GM12874 (cell line): ENCODE data around the gene GALNT2.

Source experiments
- CTCF ChIP-seq: IDR thresholded peaks from 2 replicates; pipeline ENCODE4 v1.5.1; 2011; ENCODE audit warnings: low read depth, mild to moderate bottlenecking, control low read depth, low read length, moderate library complexity; ENCODE audit not compliant: insufficient read depth

The GALNT2 gene

GRCh38 chr1:230152999-230153398 lies 86.0 kb downstream of the GALNT2 start:
- no peak for TF ChIP-seq CTCF

GRCh38 chr1:230153641-230154296 lies 86.7 kb downstream of the GALNT2 start:
- no peak for TF ChIP-seq CTCF

DNA sequence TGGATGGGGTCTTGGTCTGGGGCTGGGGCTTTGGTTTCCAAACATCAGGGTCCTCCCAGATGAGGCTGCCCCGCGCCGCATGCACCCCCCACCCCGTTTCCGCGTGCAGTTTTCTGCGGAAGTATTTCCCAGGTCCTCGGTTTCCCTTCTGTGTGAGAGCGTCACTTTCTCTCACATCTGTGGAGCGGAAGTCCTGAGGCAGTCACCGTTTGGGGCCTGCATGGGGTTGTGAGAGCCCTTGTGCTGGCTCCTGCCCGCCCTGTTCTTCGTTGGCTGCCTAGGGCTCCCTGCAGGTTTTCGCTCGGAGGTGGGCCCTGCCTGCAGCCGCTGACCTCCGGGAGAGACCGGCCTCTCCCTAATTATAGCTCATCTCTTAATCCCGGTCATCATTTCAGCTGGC lies 88.0 kb downstream of the GALNT2 start:
- no peak for TF ChIP-seq CTCF

GRCh38 chr1:230156068-230156467 lies 89.0 kb downstream of the GALNT2 start:
- no peak for TF ChIP-seq CTCF

DNA sequence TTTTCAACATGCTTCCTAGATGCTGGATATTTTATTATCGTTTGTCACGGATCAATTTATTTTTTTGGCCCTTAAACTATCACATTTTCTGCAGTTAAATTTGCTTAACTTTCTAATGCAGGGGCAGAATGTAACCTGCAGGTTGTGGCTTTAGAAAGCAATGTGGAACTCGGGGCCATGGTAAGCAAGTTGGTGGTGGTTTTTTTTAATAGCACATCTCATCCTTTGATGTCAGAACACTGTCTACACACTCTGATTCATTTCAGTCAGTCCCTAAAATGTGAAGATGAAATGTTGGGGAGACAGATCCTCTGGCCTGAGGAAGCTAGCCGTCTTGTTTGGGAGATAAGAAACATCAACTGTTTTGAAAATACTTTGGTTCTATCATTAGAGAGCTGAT lies 89.5 kb downstream of the GALNT2 start:
- no peak for TF ChIP-seq CTCF

DNA sequence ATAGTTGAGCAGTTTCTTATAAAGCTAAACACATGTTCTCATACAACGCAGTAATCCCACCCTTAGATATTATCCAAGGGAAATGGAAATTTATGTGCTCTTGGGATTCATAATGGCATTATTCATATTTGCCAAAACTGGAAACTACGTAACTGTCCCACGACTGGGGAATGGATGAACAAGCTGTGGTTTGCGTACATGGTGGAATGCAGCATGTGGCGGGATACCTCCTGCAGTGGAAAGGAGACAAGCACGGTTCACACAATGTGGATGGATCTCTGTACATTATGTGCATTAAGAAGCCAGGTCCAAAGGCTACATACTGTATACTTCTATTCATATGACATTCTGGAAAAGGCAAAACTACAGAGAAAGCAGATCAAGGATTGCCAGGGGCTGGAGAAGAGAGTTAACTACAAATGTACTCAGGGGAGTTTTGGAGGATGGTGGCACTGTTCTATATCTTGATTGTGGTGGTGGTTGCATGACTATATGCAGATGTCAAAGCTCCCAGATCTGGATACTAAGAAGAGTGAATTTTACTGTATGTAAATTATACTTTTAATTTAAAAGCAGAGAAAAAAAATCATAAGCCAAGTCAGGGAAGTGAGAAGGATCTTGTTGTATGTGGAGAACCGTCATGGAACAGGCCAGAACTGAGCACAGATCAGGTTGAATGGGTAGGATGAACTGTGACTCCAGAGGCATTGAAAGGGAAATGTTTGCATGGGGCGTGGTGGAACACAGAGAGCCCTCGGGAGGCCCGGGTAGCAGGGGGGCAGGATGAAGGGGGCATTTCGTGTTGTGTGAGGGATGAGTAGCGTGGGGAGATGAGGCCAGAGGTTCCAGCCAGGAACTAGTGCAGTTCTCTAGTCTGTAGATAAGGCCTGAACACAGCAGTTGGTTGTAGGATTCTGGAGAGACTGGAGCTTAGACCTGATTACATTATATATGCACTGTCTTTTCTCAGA lies 90.7 kb downstream of the GALNT2 start:
- no peak for TF ChIP-seq CTCF

DNA sequence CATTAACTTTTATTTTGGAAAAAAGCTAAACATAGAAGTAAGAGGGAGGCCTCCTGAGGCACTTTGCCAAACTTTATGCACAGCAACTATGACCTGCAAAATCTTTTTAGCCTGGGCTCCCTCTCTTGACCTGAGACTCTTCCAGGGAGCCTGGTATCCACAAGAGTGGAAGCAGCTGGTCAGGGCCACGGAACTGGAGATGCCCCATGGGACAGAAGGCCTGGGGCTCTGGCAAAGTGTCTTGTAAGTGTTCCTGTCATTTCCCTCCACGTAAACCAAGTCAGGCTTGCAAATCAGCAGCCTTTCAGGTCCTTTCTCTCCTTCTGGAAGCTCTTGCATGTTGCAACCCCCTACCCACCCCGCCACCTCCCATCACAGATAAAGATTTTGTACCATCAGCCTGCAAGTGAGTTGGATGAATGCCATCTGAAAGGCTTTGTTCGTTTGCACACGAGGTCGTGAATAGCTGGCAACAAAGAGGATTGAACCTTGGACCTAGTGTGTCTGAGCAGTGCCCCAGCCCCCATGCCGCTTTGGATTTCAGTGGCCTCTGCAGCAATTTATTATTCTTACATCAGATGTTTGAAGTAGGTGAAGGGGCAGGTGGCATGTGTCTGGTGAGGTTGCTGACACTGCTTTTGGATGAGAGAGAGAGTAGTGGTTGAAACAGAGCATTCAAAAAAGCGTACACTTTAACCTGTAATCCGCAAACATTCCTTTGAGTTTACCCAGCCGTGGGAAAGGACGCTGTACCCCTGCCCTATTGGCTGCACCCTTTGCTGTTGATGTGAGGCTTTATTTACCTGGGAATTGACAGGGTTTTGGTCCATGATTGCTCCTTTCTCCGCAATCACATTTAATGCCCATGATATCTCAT lies 91.6 kb downstream of the GALNT2 start:
- TF ChIP-seq CTCF, result no peak
